Skeletal muscle tissue (tissue), 4 donors: ENCODE results near the gene CSTPP1. TPM values are rescaled to one million over a fixed set of nuclear protein-coding genes. Genes with fewer than 3 reads are reported as not detected.

ENCODE experiments used
- H3K27ac ChIP-seq: one replicate; pipeline ENCODE4 v1.7.0; 2013; ENCODE audit warnings: mild to moderate bottlenecking, low read depth, low read length, inconsistent platforms
- H3K27me3 ChIP-seq, 3 donors: one replicate each; pipeline ENCODE4 v1.7.0; 2013; ENCODE audit warnings: low read length in 3 of 3; ENCODE audit not compliant: control insufficient read depth in 3 of 3, insufficient read depth in 3 of 3
- H3K36me3 ChIP-seq, 3 donors: one replicate each; pipeline ENCODE4 v1.7.0; 2013; ENCODE audit warnings: low read length in 3 of 3; ENCODE audit not compliant: control insufficient read depth in 3 of 3, insufficient read depth in 3 of 3
- H3K4me1 ChIP-seq, 3 donors: one replicate each; pipeline ENCODE4 v1.7.0; 2013; ENCODE audit warnings: low read length in 3 of 3, mild to moderate bottlenecking in 3 of 3; ENCODE audit not compliant: control insufficient read depth in 3 of 3, insufficient read depth in 3 of 3
- H3K4me3 ChIP-seq, 3 donors: one replicate each; pipeline ENCODE4 v1.7.0; 2013; ENCODE audit warnings: low read length in 3 of 3
- H3K9ac ChIP-seq, 3 donors: one replicate each; pipeline ENCODE4 v1.7.0; 2013; ENCODE audit warnings: low read length in 3 of 3, mild to moderate bottlenecking in 3 of 3, moderate library complexity in 2 of 3, low read depth in 1 of 3
- H3K9me3 ChIP-seq, 3 donors: one replicate each; pipeline ENCODE4 v1.7.0; 2013; ENCODE audit warnings: low read length in 3 of 3; ENCODE audit not compliant: control insufficient read depth in 3 of 3
- total RNA-seq: library from RNA; depleted of rRNA; stranded (reverse); fragments of >200 nt; gene quantifications from one replicate; pipeline ENCODE4 v1.2.3, GENCODE V29; 2014
- donor health status: Osteomylitis.

Gene CSTPP1
- total RNA-seq, 1 donor from 2014 or later: 16.7 TPM

DNA sequence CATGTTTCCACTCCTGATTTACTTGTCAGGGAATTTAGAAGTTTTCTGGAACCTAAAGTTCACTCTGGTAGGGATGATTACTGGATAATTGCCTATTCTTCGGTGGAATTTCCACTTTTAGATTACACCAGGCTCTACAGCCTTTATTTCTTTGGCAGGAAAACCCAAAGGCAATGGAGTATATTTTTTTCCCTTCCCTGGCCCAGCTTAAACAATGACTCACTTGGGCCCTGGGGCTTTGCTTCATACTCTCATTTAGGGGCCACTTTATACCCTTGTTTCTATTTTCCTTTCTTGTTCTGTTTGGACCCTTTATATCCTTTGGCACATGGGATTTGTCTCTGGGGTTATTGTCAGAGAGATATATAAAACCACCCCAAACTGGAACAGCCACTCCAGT is 114.7 kb downstream of the CSTPP1 start:
- Histone ChIP-seq H3K4me1 (no peaks in the 10 kb centered on the region), H3K36me3 (no peaks in the 10 kb centered on the region), H3K27me3 (no peaks in the 10 kb centered on the region), H3K9ac (no peak overlapping the region), H3K9me3 (no peaks in the 10 kb centered on the region), H3K27ac (no peak overlapping the region), H3K4me3 (no peak overlapping the region)

DNA sequence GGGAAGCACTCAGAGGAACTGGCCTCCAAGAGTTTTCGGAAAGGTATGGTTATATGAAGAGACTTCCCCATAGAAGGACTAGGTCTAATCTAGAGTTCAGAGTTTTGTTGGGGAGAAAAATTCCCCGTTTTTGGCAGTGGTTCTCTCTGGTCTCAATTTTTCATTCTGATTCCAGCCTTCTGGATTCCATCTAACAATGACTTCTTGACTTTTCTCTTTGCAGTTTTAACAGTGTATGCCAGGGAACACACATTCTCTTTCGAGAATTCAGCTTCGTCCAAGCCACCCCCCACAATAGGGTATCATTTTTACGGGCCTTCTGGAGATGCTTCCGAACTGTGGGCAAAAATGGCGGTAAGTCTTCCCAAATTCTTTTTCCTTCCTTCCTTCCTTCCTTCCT is 115.6 kb downstream of the CSTPP1 start:
- no peak overlapping the region for H3K4me3 ChIP-seq
- no peaks in the 10 kb centered on the region for H3K36me3 ChIP-seq
- no peaks in the 10 kb centered on the region for H3K4me1 ChIP-seq
- no peaks in the 10 kb centered on the region for H3K27me3 ChIP-seq
- no peaks in the 10 kb centered on the region for H3K9me3 ChIP-seq
- H3K27ac ChIP-seq: no peak overlapping the region
- no peak overlapping the region for H3K9ac ChIP-seq

DNA sequence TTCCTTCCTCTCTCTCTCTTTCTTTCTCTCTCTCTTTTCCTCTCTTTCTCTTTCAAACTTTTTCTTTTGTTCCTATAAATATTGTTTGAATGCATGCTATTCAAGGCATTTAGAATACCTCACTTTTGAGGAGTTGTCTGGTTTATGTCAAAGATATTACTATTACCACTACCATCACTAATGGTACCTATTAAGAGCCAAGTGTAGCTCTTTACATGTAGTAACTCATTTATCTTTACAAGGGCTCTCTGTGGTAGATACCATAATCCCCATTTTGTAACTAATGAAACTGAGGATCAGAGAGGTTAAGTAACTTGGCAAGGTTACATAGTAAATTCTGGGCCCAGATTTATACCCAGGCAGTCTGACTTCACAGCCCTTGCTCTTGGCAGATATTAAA is 116.0 kb downstream of the CSTPP1 start:
- no peaks in the 10 kb centered on the region for H3K27me3 ChIP-seq

DNA sequence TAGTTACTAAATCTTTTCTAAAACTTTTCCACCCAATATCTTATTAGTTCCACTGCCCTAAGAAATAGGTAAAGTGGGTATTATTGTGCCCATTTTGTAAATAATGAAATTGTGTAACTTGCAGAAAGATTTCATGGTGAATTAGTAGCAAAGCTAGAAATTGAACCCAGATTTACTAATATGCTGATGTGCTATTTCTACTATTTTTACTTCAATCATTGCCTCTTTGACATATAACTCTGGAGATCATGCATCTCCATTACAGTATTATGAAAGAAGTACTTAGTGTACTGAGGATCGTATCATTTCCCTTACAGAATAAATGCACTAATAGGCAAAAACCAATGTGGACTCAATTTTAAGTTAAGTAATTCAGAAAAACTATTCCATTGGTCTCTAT is 119.0 kb downstream of the CSTPP1 start:
- Histone ChIP-seq H3K4me1 (no peaks in the 10 kb centered on the region), H3K9ac (no peak overlapping the region), H3K27me3 (no peaks in the 10 kb centered on the region), H3K27ac (no peak overlapping the region), H3K4me3 (no peak overlapping the region), H3K9me3 (peaks cover 0 to 2% (median 0%) of the 10 kb centered on the region in 3 donors), H3K36me3 (no peaks in the 10 kb centered on the region)

More for the DNA sequence above, 116.0 kb downstream of the CSTPP1 start:
- no peaks in the 10 kb centered on the region for H3K36me3 ChIP-seq
- H3K4me3 ChIP-seq: no peak overlapping the region
- no peak overlapping the region for H3K9ac ChIP-seq
- no peaks in the 10 kb centered on the region for H3K4me1 ChIP-seq
- H3K9me3 ChIP-seq: peaks cover 0 to 2% (median 0%) of the 10 kb centered on the region in 3 donors
- H3K27ac ChIP-seq: no peak overlapping the region

DNA sequence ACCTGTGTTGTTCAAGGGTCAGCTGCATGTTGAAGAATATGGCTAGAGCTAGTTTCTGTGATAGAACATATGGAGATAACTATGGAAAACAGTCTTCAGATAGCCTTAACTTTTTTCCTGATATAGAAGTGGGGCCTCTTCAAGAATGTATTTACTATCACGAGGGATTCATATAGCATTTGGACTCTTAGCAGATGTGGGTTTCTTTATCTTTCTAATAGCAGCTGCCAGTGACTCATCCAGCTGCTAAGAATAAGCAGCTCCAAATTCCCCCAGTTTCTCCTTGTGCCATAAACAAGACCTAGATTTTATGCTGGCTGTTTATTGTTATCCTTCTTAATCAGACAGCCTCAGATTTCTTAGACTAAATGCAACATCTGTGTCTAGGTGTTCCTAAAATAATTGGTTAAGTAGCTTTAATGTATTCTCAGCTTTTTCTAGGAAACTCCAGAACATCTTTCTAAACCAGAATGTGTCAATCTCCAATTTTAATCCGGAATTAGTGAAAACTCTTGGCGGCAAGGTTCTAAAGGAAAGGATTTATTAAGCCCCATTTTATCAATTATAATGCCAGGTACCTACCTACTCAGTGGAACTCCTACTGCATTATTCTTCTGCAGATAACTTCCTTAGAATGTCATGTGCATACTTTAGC is 119.8 kb downstream of the CSTPP1 start:
- no peak overlapping the region for H3K4me3 ChIP-seq
- peaks cover 0 to 2% (median 0%) of the 10 kb centered on the region in 3 donors for H3K9me3 ChIP-seq
- H3K36me3 ChIP-seq: no peaks in the 10 kb centered on the region
- no peaks in the 10 kb centered on the region for H3K27me3 ChIP-seq
- H3K27ac ChIP-seq: no peak overlapping the region
- no peak overlapping the region for H3K9ac ChIP-seq
- no peaks in the 10 kb centered on the region for H3K4me1 ChIP-seq

DNA sequence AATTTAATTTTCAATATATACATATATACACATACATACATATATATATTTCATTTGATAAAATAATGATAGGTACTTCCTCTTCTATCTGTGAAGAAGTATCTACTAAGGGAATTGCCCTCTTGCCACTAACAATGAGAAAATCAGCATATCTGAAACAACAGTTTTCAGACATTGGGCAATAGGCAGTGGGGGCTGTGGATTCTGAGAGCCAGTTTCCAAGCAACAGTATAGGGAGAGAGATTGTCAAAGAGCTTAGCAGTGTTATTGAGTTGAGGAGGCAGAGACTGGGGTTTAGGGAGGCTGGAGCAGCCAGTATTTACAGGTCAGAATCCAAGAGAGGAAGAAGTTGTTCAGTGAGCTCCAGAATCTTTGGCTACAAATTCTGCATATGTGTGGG is 120.8 kb downstream of the CSTPP1 start:
- Histone ChIP-seq H3K9ac (no peak overlapping the region), H3K4me1 (no peaks in the 10 kb centered on the region), H3K36me3 (no peaks in the 10 kb centered on the region), H3K4me3 (no peak overlapping the region), H3K27ac (no peak overlapping the region), H3K9me3 (peaks cover 0 to 2% (median 0%) of the 10 kb centered on the region in 3 donors), H3K27me3 (no peaks in the 10 kb centered on the region)

DNA sequence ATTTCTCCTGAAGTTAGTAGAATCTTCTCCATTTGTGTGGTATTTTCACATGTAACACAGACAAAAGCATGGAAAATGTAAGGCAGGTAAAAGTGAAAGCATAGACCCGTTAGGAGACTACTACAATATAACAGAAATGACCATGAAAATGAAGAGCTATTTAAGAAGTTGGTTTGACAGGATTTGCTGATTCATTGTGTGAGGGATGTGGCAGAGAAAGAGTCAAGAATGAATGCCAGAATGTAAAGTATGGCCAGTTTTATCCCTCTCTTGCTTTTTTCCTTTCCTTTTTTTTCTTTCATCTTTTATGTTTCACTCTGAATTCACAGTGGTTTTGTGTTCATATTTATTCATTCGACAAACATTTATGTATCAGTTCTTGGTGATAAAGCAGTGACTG is 124.2 kb downstream of the CSTPP1 start:
- H3K9ac ChIP-seq: no peak overlapping the region
- peaks cover 0 to 2% (median 0%) of the 10 kb centered on the region in 3 donors for H3K9me3 ChIP-seq
- no peaks in the 10 kb centered on the region for H3K36me3 ChIP-seq
- no peak overlapping the region for H3K4me3 ChIP-seq
- no peak overlapping the region for H3K27ac ChIP-seq
- H3K27me3 ChIP-seq: no peaks in the 10 kb centered on the region
- no peaks in the 10 kb centered on the region for H3K4me1 ChIP-seq

DNA sequence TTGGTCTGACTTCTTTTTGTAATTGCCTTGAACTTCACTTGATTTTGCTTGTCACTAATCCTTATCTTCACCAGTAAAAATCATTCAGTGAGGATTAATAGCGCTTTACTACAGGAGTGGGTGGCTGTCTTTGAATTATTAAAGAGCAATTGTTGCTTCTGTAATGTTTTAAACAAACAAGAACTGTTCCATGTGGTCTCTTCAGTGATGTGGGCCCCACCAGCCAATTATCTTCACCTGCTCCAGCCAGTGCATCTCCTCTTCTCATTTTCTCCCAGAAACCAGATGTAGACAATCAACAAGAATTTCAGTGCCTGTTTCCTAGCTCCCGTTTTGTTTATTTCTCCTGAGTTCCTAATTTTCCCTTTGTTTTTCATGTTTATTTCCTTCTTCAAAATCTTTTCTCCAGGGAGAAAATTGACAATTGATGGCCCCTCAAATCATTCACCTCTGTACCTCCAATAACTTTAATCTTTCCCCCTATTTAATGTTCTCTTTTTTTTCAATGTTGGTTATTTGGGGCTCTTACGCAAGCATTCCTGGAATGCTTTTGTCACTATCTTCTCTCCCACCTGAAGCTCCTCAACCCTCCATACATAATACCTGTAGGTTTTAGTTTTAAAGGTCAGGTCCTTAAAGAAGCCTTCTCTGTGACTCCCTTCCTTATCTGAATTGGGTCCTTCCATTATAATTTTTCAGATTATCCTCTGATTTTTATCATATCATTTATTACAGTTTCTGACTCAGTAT is 125.0 kb downstream of the CSTPP1 start:
- Histone ChIP-seq H3K9ac (no peak overlapping the region), H3K27me3 (no peaks in the 10 kb centered on the region), H3K4me1 (no peaks in the 10 kb centered on the region), H3K27ac (no peak overlapping the region), H3K4me3 (no peak overlapping the region), H3K9me3 (peaks cover 0 to 2% (median 0%) of the 10 kb centered on the region in 3 donors), H3K36me3 (no peaks in the 10 kb centered on the region)

DNA sequence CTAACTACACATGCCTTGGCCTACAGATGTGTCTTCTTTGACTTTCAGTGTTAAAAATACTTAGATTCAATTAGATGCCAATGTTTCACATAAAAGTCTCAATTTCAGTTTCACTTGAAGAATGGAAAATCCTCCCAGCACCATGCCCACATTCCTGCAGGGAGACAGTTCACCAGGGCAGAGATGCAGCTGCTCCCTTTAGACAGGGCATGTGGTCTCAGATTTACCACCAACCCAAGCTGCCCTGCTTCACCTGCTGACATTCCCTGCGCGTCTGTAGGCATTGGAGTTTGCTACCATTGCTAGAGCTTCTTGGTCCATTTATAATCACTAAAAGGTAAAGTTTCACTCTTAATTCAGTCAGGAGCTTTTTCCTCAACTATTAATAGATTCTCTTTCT is 126.2 kb downstream of the CSTPP1 start:
- Histone ChIP-seq H3K27ac (no peak overlapping the region), H3K4me1 (no peaks in the 10 kb centered on the region), H3K4me3 (no peak overlapping the region), H3K9ac (no peak overlapping the region), H3K9me3 (no peaks in the 10 kb centered on the region), H3K36me3 (no peaks in the 10 kb centered on the region), H3K27me3 (no peaks in the 10 kb centered on the region)

DNA sequence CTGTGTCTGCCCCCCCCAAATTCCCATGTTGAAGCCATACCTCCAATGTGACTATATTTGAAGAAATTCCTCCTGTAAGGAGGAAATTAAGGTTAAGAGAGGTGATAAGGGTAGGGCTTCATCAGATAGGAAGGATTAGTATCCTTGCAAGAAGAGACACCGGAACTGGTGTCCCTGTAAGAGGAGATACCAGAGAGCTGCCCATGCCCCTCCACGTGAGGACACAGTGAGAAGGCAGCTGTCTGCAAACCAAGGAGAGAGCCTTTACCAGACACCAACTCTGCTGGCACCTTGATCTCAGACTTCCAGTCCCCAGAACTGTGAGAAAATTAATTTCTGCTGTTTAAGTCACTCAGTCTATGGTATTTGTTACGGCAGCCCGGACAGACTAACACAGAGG is 130.8 kb downstream of the CSTPP1 start:
- H3K27me3 ChIP-seq: no peaks in the 10 kb centered on the region
- H3K9me3 ChIP-seq: no peaks in the 10 kb centered on the region
- H3K4me1 ChIP-seq: peaks cover 0 to 4% (median 0%) of the 10 kb centered on the region in 3 donors
- no peak overlapping the region for H3K27ac ChIP-seq
- H3K4me3 ChIP-seq: no peak overlapping the region
- H3K9ac ChIP-seq: no peak overlapping the region
- H3K36me3 ChIP-seq: no peaks in the 10 kb centered on the region
